ENCODE measurements around the gene TOGARAM1. TPM values are rescaled to one million over a fixed set of nuclear protein-coding genes. Genes with fewer than 3 reads are reported as not detected.

The TOGARAM1 gene
- total RNA-seq, 8 experiments from 2014 or later = 7.3 to 29.9 (median 17.5) TPM

DNA sequence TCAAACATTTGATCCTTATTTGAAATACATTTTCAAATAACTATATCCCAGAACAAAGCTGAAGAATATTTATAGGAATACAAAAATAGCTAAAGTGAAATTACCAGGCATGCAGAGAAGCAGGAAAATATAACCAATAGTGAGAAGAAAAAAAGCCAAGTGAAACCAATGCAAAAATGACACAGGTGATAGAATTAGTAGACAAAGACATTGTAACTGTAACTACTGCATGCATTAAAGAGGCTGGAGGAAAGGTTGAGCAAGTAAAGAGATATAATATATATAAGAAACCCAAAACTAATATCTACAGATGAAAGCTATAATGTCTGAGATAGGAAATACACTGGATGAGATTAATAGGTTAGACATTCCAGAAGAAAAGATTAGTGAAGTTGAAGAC, 72.7 kb downstream of the TOGARAM1 start:
- H3K27ac ChIP-seq = no peak overlapping the region
- no peak for ATAC-seq (replicated peaks in 6 of 8)
- H3K4me3 ChIP-seq = no peak overlapping the region
- no peaks in the 10 kb centered on the region for H3K4me1 ChIP-seq (replicated peaks in 1 of 2)
- in situ Hi-C loops (cut with MboI; ENCODE audit: low pct_unique_long_range_greater_than_20kb in 2 of 9, low sequenced_read_pairs in 9 of 9, unreplicated experiment in 9 of 9) = no loop called here

DNA sequence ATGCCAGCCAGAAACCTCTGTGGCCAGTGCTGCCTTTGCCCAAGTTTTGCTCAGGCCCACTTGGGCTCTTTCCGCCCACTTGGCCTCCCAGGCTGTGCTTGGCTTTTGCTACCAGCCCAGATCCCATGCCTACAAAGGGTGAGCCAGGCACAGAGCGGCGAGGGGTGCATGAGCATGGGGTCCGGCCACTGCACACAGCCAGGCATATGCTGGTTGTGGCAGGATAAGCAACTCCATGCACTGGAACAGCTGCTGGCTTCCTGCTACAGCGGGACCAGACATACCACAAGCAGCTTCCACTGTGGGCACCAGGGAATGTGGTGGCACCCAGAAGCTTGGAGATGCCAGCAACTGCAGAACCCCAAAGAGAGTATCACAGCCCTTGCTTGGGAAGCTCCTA, 76.3 kb downstream of the TOGARAM1 start:
- ATAC-seq (replicated peaks in 6 of 8) = no peak
- in situ Hi-C loops (cut with MboI; ENCODE audit: low pct_unique_long_range_greater_than_20kb in 2 of 9, low sequenced_read_pairs in 9 of 9, unreplicated experiment in 9 of 9) = no loop called here
- no peak overlapping the region for H3K4me3 ChIP-seq
- 96 to 100% (median 100%) methylated on average over 1 to 4 of the region's 5 CpGs; no CpG with 5 or more reads in 5 of the 10 experiments for WGBS, 10 experiments
- no peaks in the 10 kb centered on the region for H3K4me1 ChIP-seq (replicated peaks in 1 of 2)
- H3K27ac ChIP-seq = no peak overlapping the region

DNA sequence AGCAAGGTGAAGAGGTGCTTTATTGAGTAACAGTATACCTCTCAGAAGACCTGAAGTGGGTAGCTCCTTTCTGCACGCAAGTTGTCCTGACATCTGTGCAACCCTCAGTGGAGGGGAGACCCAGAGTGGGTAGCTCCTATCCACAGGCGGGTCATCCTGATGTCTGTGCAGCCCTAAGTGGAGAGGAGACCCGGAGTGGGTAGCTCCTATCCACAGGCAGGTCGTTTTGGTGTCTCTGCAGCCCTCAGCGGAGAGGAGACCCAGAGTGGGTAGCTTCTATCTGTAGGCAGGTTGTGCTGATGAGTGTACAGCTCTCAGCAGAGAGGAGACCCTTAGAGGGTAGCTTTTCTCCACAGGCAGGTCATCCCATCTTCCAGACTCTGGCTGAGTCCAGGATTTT, 76.9 kb downstream of the TOGARAM1 start:
- Histone ChIP-seq H3K4me3 (no peak overlapping the region), H3K27ac (no peak overlapping the region), H3K4me1 (replicated peaks in 1 of 2) (no peaks in the 10 kb centered on the region)
- in situ Hi-C loops (cut with MboI; ENCODE audit: low pct_unique_long_range_greater_than_20kb in 2 of 9, low sequenced_read_pairs in 9 of 9, unreplicated experiment in 9 of 9) = no loop called here
- 90 to 100% (median 100%) methylated on average over 1 to 4 of the region's 5 CpGs; no CpG with 5 or more reads in 4 of the 10 experiments for WGBS, 10 experiments
- ATAC-seq (replicated peaks in 6 of 8) = no peak

DNA sequence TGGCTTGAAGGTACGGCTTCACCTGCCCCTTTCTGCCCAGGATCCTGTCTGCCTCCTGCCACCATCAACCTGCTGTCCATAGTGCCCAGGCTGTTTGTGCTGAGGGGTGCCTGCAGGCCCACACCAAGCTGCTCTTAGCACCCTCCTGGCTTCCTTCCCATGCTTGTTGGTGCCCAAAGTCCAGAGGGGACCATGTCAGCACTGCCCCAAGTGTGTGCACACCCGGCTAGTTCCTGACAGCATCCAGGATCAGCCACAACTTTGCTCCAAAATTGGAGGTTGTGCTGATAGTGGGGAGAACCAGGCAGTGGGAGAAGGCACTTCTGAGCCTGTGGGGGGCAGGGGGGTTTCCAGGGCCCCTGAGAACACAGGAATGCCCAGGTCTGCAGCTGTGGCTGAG, 77.4 kb downstream of the TOGARAM1 start:
- Histone ChIP-seq H3K4me3 (no peak overlapping the region), H3K27ac (no peak overlapping the region), H3K4me1 (replicated peaks in 1 of 2) (no peaks in the 10 kb centered on the region)
- in situ Hi-C loops (cut with MboI; ENCODE audit: low pct_unique_long_range_greater_than_20kb in 2 of 9, low sequenced_read_pairs in 9 of 9, unreplicated experiment in 9 of 9) = no loop called here
- WGBS, 10 experiments = 83 to 100% methylated on average over 1 of the region's 2 CpGs; no CpG with 5 or more reads in 8 of the 10 experiments
- no peak for ATAC-seq (replicated peaks in 6 of 8)

DNA sequence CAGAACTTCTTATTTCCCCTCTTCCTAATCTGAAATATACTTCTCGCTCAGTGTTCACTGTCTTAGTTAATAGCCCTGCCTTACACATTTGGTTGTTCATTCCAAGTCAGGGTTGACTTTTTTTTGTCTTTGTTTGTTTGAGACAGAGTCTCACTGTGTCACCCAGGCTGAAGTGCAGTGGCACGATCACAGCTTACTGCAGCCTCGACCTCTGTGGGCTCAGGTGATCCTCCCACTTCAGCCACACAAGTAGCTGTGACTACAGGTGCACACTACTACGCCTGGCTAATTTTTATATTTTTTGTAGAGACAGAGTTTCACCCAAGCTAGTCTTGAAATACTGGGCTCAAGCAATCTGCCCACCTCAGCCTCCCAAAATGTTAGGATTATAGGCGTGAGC, 79.7 kb downstream of the TOGARAM1 start:
- in situ Hi-C loops (cut with MboI; ENCODE audit: low pct_unique_long_range_greater_than_20kb in 2 of 9, low sequenced_read_pairs in 9 of 9, unreplicated experiment in 9 of 9) = no loop called here
- WGBS, 10 experiments = 68 to 100% (median 89%) methylated on average over 1 to 5 of the region's 5 CpGs; no CpG with 5 or more reads in 1 of the 10 experiments
- ATAC-seq (replicated peaks in 6 of 8) = no peak
- no peak overlapping the region for H3K4me3 ChIP-seq
- no peaks in the 10 kb centered on the region for H3K4me1 ChIP-seq (replicated peaks in 1 of 2)
- no peak overlapping the region for H3K27ac ChIP-seq

DNA sequence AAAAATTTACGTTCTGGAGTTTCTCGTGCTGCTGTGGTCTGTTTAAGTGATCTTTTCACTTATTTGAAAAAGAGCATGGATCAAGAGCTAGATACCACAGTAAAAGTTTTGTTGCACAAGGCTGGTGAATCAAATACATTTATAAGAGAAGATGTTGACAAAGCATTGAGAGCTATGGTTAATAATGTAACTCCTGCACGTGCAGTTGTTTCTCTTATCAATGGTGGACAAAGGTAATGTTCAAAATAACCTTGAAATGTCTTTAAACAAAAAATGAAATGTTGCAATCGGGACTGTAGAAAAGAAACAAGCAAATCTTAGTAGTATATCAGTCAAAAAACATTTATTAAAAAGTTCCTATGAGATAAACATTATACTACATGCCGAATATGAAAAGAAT, 82.6 kb downstream of the TOGARAM1 start:
- in situ Hi-C loops (cut with MboI; ENCODE audit: low pct_unique_long_range_greater_than_20kb in 2 of 9, low sequenced_read_pairs in 9 of 9, unreplicated experiment in 9 of 9) = no loop called here
- Histone ChIP-seq H3K27ac (no peak overlapping the region), H3K4me1 (replicated peaks in 1 of 2) (no peaks in the 10 kb centered on the region), H3K4me3 (no peak overlapping the region)
- WGBS, 10 experiments = 63 to 99% (median 94%) methylated on average over 3 to 5 of the region's 5 CpGs
- no peak for ATAC-seq (replicated peaks in 6 of 8)

DNA sequence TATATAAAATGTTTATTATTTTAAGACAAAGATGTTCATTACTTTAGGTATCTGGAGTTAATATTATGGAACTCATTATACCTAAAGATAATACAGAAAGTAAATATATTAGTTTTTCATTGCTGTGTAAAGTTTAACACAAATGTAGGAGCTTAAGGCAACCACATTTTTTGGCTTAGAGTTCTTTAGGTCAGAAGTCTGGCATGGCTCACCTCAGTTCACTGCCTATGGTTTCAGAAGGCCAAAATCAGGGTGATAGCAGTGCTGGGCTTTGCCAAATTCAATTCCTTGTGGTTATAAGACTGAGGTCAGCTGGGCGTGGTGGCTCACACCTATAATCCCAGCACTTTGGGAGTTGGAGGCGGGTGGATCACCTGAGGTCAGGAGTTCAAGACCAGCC, 86.4 kb downstream of the TOGARAM1 start:
- H3K4me1 ChIP-seq (replicated peaks in 1 of 2) = no peaks in the 10 kb centered on the region
- H3K4me3 ChIP-seq = no peak overlapping the region
- in situ Hi-C loops (cut with MboI; ENCODE audit: low pct_unique_long_range_greater_than_20kb in 2 of 9, low sequenced_read_pairs in 9 of 9, unreplicated experiment in 9 of 9) = no loop called here
- ATAC-seq (replicated peaks in 6 of 8) = no peak
- no peak overlapping the region for H3K27ac ChIP-seq
- WGBS, 10 experiments = 100% methylated on average over 1 to 2 of the region's 2 CpGs; no CpG with 5 or more reads in 5 of the 10 experiments

DNA sequence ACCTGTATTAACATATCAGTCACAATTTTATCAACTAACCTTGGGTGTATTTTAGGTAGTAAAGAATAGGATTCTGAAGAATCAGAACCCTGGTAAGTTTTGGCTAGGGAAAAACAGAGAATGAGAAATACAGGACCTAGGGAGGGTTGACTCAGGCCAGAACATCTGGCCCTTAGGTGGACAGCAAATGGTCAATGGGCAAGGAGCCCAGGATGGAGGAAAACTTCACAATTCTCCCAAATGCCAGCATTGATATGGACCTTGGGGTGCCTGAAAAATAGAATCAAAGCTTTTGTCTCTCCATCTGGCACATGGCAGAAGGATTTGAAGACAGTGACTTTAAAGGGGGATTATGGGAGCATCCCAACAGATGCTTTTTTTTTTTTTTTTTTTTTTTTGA, 89.2 kb downstream of the TOGARAM1 start:
- in situ Hi-C loops (cut with MboI; ENCODE audit: low pct_unique_long_range_greater_than_20kb in 2 of 9, low sequenced_read_pairs in 9 of 9, unreplicated experiment in 9 of 9) = no loop called here
- no peak for ATAC-seq (replicated peaks in 6 of 8)
- Histone ChIP-seq H3K27ac (no peak overlapping the region), H3K4me1 (replicated peaks in 1 of 2) (no peaks in the 10 kb centered on the region), H3K4me3 (no peak overlapping the region)

DNA sequence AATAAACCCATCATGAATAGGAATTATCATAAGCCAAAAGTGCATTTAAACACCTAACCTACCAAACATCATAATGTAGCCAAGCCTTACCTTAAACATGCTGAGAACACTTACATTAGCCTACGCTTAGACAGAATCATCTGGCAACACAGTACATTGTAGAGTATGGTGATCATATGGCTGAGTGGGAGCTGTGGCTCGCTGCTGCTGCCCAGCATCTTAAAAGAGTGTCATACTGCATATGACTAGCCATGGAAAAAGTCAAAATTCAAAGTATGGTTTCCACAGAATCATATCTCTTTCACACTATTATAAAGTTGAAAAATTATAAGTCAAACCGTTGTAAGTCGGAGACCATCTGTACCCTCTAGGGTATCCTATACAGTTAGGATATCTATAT, 89.9 kb downstream of the TOGARAM1 start:
- in situ Hi-C loops (cut with MboI; ENCODE audit: low pct_unique_long_range_greater_than_20kb in 2 of 9, low sequenced_read_pairs in 9 of 9, unreplicated experiment in 9 of 9) = no loop called here
- H3K27ac ChIP-seq = no peak overlapping the region
- 60 to 100% (median 100%) methylated on average over 1 to 4 of the region's 4 CpGs; no CpG with 5 or more reads in 1 of the 10 experiments for WGBS, 10 experiments
- no peaks in the 10 kb centered on the region for H3K4me1 ChIP-seq (replicated peaks in 1 of 2)
- no peak for ATAC-seq (replicated peaks in 6 of 8)
- H3K4me3 ChIP-seq = no peak overlapping the region

DNA sequence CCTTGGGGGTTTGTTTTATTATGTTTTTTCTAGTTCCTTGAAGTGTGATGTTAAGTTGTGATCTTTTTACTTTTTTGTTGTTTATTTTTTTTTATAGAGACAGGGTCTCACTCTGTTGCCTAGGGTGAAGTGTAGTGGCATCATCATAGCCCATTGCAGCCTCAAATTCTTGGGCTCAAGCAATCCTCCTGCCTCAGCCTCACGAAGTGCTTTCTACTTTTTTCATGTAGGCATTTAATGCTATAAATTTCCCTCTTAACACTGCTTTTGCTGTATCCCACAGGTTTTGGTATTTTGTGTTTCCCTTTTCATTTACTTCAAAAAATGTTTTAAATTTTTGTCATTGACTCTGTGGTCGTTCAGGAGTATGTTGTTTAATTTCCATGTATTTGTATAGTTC, 95.4 kb downstream of the TOGARAM1 start:
- in situ Hi-C loops (cut with MboI; ENCODE audit: low pct_unique_long_range_greater_than_20kb in 2 of 9, low sequenced_read_pairs in 9 of 9, unreplicated experiment in 9 of 9) = no loop called here
- Histone ChIP-seq H3K4me1 (replicated peaks in 1 of 2) (no peaks in the 10 kb centered on the region), H3K4me3 (no peak overlapping the region), H3K27ac (no peak overlapping the region)
- 88 to 100% (median 96%) methylated on average over 1 to 2 of the region's 2 CpGs; no CpG with 5 or more reads in 2 of the 10 experiments for WGBS, 10 experiments
- ATAC-seq (replicated peaks in 6 of 8) = no peak

DNA sequence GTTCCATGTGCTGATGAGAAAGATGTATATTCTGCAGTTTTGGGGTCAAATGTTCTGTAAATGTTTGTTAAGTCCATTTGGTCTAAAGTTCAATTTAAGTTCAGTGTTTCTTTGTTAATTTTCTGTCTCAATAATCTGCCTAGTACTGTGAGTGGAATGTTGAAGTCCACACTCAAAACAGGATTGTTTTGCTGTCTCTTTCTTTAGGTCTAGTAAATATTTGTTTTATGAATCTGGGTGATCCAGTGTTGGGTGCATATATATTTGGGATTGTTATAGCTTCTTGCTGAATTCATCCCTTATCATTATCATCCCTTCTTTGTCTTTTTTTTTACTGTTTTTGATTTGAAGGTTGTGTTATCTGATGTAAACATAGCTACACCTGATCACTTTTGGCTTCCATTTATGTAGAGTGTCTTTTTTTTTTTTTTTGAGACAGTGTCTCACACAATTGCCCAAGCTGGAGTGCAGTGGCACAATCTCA, 95.9 kb downstream of the TOGARAM1 start:
- H3K4me1 ChIP-seq (replicated peaks in 1 of 2) = no peaks in the 10 kb centered on the region
- no peak overlapping the region for H3K27ac ChIP-seq
- no peak overlapping the region for H3K4me3 ChIP-seq
- in situ Hi-C loops (cut with MboI; ENCODE audit: low pct_unique_long_range_greater_than_20kb in 2 of 9, low sequenced_read_pairs in 9 of 9, unreplicated experiment in 9 of 9) = no loop called here
- no peak for ATAC-seq (replicated peaks in 6 of 8)

DNA sequence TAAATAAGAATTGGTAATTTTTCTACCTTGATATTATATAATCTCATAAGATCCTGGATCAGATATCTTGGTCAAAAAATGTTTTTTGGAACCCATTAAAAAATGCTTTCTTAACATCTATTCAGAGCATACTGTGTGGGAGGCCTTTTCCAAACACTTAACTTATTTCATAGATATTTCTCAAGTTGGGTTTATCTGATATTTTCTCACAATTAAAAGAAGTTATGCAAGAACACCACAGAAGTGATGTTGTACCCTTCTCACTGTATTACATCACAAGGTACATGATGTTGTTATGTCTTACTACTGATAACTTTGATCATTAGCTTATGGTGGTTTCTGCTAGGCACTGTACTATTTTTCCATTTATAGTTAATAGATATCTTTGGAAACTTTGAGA, 98.6 kb downstream of the TOGARAM1 start:
- no peak overlapping the region for H3K27ac ChIP-seq
- ATAC-seq (replicated peaks in 6 of 8) = no peak
- no peaks in the 10 kb centered on the region for H3K4me1 ChIP-seq (replicated peaks in 1 of 2)
- in situ Hi-C loops (cut with MboI; ENCODE audit: low pct_unique_long_range_greater_than_20kb in 2 of 9, low sequenced_read_pairs in 9 of 9, unreplicated experiment in 9 of 9) = no loop called here
- H3K4me3 ChIP-seq = no peak overlapping the region

DNA sequence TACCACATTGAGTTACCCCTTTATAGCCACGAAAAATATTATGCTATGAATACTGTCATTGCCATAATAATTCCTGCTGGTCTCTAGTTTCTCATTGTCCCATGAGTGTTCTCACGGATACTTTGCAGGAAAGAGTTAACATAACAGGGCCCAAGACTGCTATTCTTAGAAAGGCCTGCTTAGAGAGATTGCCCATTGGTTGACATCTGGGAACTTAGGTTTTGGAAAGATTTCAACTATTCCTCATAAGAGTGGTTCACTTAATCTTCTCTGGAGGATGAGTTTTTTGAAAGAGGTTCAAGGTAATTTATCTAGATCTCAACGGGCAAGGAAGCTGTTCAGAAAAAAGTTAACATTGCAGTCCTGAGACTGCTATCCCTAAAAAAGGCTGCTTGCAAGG, 103.5 kb downstream of the TOGARAM1 start:
- no peak for ATAC-seq (replicated peaks in 6 of 8)
- in situ Hi-C loops (cut with MboI; ENCODE audit: low pct_unique_long_range_greater_than_20kb in 2 of 9, low sequenced_read_pairs in 9 of 9, unreplicated experiment in 9 of 9) = no loop called here
- H3K4me3 ChIP-seq = no peak overlapping the region
- no peaks in the 10 kb centered on the region for H3K4me1 ChIP-seq (replicated peaks in 1 of 2)
- 57 to 96% (median 66%) methylated on average over 1 to 3 of the region's 3 CpGs; no CpG with 5 or more reads in 1 of the 10 experiments for WGBS, 10 experiments
- no peak overlapping the region for H3K27ac ChIP-seq

DNA sequence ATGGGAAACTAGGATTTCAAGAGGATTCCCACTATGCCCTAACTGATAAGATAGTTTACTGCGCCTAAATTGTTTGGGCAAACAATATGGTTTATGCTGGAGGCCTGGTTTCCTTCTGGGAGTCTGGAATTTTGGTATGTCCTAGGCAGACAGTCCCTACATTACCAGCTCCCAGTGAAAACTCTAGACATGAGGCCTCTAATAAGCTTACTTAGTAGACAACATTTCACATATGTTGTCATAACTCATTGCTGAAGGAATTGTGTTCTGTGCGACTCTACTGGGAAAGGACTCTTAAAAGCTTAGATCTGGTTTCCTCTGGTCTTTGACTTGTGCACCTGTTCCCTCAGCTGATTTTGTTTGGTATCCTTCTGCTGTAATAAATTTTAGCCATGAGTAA, 104.0 kb downstream of the TOGARAM1 start:
- Histone ChIP-seq H3K27ac (no peak overlapping the region), H3K4me1 (replicated peaks in 1 of 2) (no peaks in the 10 kb centered on the region), H3K4me3 (no peak overlapping the region)
- WGBS, 10 experiments = 83 to 100% (median 97%) methylated on average over 1 to 2 of the region's 2 CpGs; no CpG with 5 or more reads in 2 of the 10 experiments
- ATAC-seq (replicated peaks in 6 of 8) = no peak
- in situ Hi-C loops (cut with MboI; ENCODE audit: low pct_unique_long_range_greater_than_20kb in 2 of 9, low sequenced_read_pairs in 9 of 9, unreplicated experiment in 9 of 9) = no loop called here

DNA sequence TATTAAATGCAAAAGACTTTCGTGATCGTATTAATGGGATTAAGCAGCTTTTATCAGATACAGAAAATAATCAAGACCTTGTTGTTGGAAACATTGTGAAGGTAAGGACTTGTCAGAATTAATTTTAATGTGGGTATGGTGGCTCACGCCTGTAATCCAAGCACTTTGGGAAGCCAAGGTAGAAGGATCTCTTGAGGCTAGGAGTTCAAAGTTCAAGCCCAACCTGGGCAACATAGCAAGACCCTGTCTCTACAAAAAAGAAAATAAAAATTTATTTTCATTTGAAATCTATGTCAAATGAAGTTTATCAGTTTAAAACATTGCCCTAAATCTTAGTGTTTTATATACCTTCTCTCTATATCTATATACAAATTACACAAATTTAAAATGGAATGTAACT, 104.7 kb downstream of the TOGARAM1 start:
- in situ Hi-C loops (cut with MboI; ENCODE audit: low pct_unique_long_range_greater_than_20kb in 2 of 9, low sequenced_read_pairs in 9 of 9, unreplicated experiment in 9 of 9) = no loop called here
- Histone ChIP-seq H3K4me3 (no peak overlapping the region), H3K4me1 (replicated peaks in 1 of 2) (no peaks in the 10 kb centered on the region), H3K27ac (no peak overlapping the region)
- ATAC-seq (replicated peaks in 6 of 8) = no peak
- 68 to 100% (median 100%) methylated on average over 1 to 3 of the region's 3 CpGs; no CpG with 5 or more reads in 1 of the 10 experiments for WGBS, 10 experiments
